Measurements from ENCODE around the gene MGST2.

Gene MGST2

GRCh38 chr4:139720806-139721205 lies 55.2 kb downstream of the MGST2 start:
- no peak for DNase-seq (ENCODE audit: low spot score)
- TF ChIP-seq CTCF (IDR thresholded peaks at IDR 0.05; ENCODE audit: extremely low read depth, insufficient read depth, missing control alignments), result no peak
- in situ Hi-C loops (cut with MboI; ENCODE audit: low pct_unique_long_range_greater_than_20kb, low sequenced_read_pairs, unreplicated experiment), result no loop called here

- TF ChIP-seq CTCF (IDR thresholded peaks at IDR 0.05; ENCODE audit: extremely low read depth, insufficient read depth, missing control alignments), result no peak
- no peak for DNase-seq (ENCODE audit: low spot score)
- in situ Hi-C loops (cut with MboI; ENCODE audit: low pct_unique_long_range_greater_than_20kb, low sequenced_read_pairs, unreplicated experiment), result no loop called here
Measured at GRCh38 chr4:139721789-139722188, 56.2 kb downstream of the MGST2 start.

- TF ChIP-seq CTCF (IDR thresholded peaks at IDR 0.05; ENCODE audit: extremely low read depth, insufficient read depth, missing control alignments), result no peak
- in situ Hi-C loops (cut with MboI; ENCODE audit: low pct_unique_long_range_greater_than_20kb, low sequenced_read_pairs, unreplicated experiment), result no loop called here
- DNase-seq (ENCODE audit: low spot score), result no peak
Measured at GRCh38 chr4:139725236-139725635, 59.6 kb downstream of the MGST2 start.

- TF ChIP-seq CTCF (IDR thresholded peaks at IDR 0.05; ENCODE audit: extremely low read depth, insufficient read depth, missing control alignments), result no peak
- DNase-seq (ENCODE audit: low spot score), result no peak
- in situ Hi-C loops (cut with MboI; ENCODE audit: low pct_unique_long_range_greater_than_20kb, low sequenced_read_pairs, unreplicated experiment), result no loop called here
Measured at GRCh38 chr4:139726615-139727014, 61.0 kb downstream of the MGST2 start.

- in situ Hi-C loops (cut with MboI; ENCODE audit: low pct_unique_long_range_greater_than_20kb, low sequenced_read_pairs, unreplicated experiment), result no loop called here
- DNase-seq (ENCODE audit: low spot score), result no peak
- no peak for TF ChIP-seq CTCF (IDR thresholded peaks at IDR 0.05; ENCODE audit: extremely low read depth, insufficient read depth, missing control alignments)
Measured at GRCh38 chr4:139728146-139728545, 62.5 kb downstream of the MGST2 start.

- in situ Hi-C loops (cut with MboI; ENCODE audit: low pct_unique_long_range_greater_than_20kb, low sequenced_read_pairs, unreplicated experiment), result no loop called here
- no peak for TF ChIP-seq CTCF (IDR thresholded peaks at IDR 0.05; ENCODE audit: extremely low read depth, insufficient read depth, missing control alignments)
- DNase-seq (ENCODE audit: low spot score), result no peak
Measured at GRCh38 chr4:139728840-139729239, 63.2 kb downstream of the MGST2 start.

- in situ Hi-C loops (cut with MboI; ENCODE audit: low pct_unique_long_range_greater_than_20kb, low sequenced_read_pairs, unreplicated experiment), result no loop called here
- TF ChIP-seq CTCF (IDR thresholded peaks at IDR 0.05; ENCODE audit: extremely low read depth, insufficient read depth, missing control alignments), result no peak
- DNase-seq (ENCODE audit: low spot score), result no peak
Measured at GRCh38 chr4:139732991-139733570, 67.5 kb downstream of the MGST2 start.
